ENCODE data around the gene SLC29A3.

Gene SLC29A3

GRCh38 chr10:71402005-71402404, 82.9 kb downstream of the SLC29A3 start:
- no peak overlapping the region for H2BK120ac ChIP-seq (ENCODE audit: low read depth, low read length)
- no peak overlapping the region for H2BK5ac ChIP-seq (ENCODE audit: low read length)
- H3K79me2 ChIP-seq (ENCODE audit: control insufficient read depth, insufficient read depth, low read length) = no peaks in the 10 kb centered on the region
- no peak overlapping the region for H4K5ac ChIP-seq (ENCODE audit: low read length)
- no peak overlapping the region for H3K18ac ChIP-seq (ENCODE audit: low read length)
- H3K27me3 ChIP-seq (ENCODE audit: insufficient read depth, low read length, poor library complexity) = peaks cover 14% of the 10 kb centered on the region
- H3K23ac ChIP-seq (ENCODE audit: low read length) = no peak overlapping the region
- H3K4me2 ChIP-seq (ENCODE audit: low read length) = no peak overlapping the region
- no CpG with 5 or more reads among the region's 7 CpGs for whole genome bisulfite sequencing (ENCODE audit: extremely low coverage, insufficient coverage, low lambda C conversion rate)
- no peaks in the 10 kb centered on the region for H3K36me3 ChIP-seq (ENCODE audit: control insufficient read depth, insufficient read depth, low read length)
- H4K8ac ChIP-seq (ENCODE audit: low read depth, low read length) = no peak overlapping the region
- no peak overlapping the region for H3K9ac ChIP-seq (ENCODE audit: low read length)
- H2BK15ac ChIP-seq (replicated peaks; ENCODE audit: low read depth) = no peak overlapping the region
- no peaks in the 10 kb centered on the region for H3K79me1 ChIP-seq (ENCODE audit: low read length)
- no peak overlapping the region for H2AK5ac ChIP-seq (ENCODE audit: low read length)
- peaks cover 4% of the 10 kb centered on the region for H3K4me1 ChIP-seq (ENCODE audit: control insufficient read depth, low read depth, low read length)
- H3K4ac ChIP-seq (ENCODE audit: low read depth, low read length) = no peak overlapping the region
- DNase-seq = no peak
- H3K27ac ChIP-seq (ENCODE audit: low read depth, low read length) = no peak overlapping the region
- no peak overlapping the region for H3K56ac ChIP-seq (ENCODE audit: low read length)
- H3K4me3 ChIP-seq (ENCODE audit: low read length) = no peak overlapping the region

DNA sequence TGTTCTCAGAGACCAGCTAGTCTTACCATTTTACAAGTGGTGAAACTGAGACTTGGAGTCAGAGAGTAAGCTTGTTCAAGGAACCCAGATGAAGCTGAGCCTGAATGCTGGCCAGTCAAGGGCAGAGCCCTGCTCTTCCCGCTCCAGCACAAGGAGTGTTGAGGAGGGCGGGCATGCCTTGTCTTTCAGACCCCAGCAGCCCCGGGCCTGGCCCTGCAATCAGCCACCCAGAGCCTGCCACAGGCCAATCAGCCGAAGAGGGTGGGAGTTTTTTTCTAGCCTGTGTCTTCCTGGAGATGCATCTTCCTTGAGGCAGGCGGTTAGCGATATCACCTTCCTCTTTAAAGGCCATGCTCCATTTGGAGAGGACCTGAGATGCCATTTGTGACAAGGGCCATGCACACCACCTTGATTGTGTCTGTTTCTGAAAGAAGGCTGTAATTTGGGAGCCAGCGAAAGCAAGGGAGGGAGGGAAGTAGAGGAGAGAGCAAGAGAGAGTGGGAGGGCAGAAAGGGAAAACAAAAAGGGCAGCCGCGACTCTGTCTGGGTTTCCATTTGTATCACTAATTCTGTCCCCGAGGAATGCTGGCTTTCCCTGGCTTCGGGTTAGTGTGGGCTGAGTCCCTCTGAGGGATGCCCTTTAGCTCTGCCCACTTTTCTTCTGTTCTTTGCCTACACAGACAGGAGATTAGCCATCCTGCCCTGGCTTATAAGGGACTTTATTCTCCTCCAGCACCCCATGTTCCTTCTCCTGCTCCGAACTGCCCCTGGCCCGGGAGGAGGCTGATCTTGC, 85.6 kb downstream of the SLC29A3 start:
- Histone ChIP-seq H3K18ac (ENCODE audit: low read length) (no peak overlapping the region), H2BK120ac (ENCODE audit: low read depth, low read length) (no peak overlapping the region), H2AK5ac (ENCODE audit: low read length) (no peak overlapping the region), H3K56ac (ENCODE audit: low read length) (no peak overlapping the region), H3K23ac (ENCODE audit: low read length) (no peak overlapping the region), H3K27ac (ENCODE audit: low read depth, low read length) (no peak overlapping the region), H2BK15ac (replicated peaks; ENCODE audit: low read depth) (no peak overlapping the region), H4K5ac (ENCODE audit: low read length) (no peak overlapping the region), H3K4me3 (ENCODE audit: low read length) (no peak overlapping the region), H3K9ac (ENCODE audit: low read length) (no peak overlapping the region), H3K79me1 (ENCODE audit: low read length) (no peaks in the 10 kb centered on the region), H3K4me1 (ENCODE audit: control insufficient read depth, low read depth, low read length) (no peaks in the 10 kb centered on the region), H3K36me3 (ENCODE audit: control insufficient read depth, insufficient read depth, low read length) (no peaks in the 10 kb centered on the region), H3K79me2 (ENCODE audit: control insufficient read depth, insufficient read depth, low read length) (no peaks in the 10 kb centered on the region), H3K27me3 (ENCODE audit: insufficient read depth, low read length, poor library complexity) (no peaks in the 10 kb centered on the region), H4K8ac (ENCODE audit: low read depth, low read length) (no peak overlapping the region), H2BK5ac (ENCODE audit: low read length) (no peak overlapping the region), H3K4me2 (ENCODE audit: low read length) (no peak overlapping the region), H3K4ac (ENCODE audit: low read depth, low read length) (no peak overlapping the region)
- WGBS (ENCODE audit: extremely low coverage, insufficient coverage, low lambda C conversion rate) = no CpG with 5 or more reads among the region's 13 CpGs
- DNase-seq = no peak

DNA sequence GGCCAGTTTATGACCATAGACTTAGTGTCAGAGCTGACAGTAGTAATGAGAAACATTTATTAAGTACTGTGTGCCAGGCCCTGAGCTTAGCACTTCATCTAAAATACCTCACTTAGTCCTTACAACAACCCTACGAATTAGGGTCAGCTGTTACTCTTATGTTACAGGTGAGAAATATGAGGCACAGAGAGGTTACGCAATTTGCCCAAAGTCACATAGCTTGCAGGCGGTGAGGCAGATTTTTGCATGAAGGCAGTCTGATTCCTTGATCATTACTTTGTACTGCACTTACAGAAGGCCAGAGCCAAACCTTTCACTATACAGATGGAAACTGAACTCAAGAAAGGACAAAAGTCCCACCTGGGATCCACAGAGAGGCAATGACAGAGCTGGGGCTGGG, 87.8 kb downstream of the SLC29A3 start:
- no peak overlapping the region for H3K4me2 ChIP-seq (ENCODE audit: low read length)
- no peaks in the 10 kb centered on the region for H3K79me1 ChIP-seq (ENCODE audit: low read length)
- no peak overlapping the region for H3K4ac ChIP-seq (ENCODE audit: low read depth, low read length)
- H3K27me3 ChIP-seq (ENCODE audit: insufficient read depth, low read length, poor library complexity) = no peaks in the 10 kb centered on the region
- no peak overlapping the region for H2BK15ac ChIP-seq (replicated peaks; ENCODE audit: low read depth)
- H3K36me3 ChIP-seq (ENCODE audit: control insufficient read depth, insufficient read depth, low read length) = no peaks in the 10 kb centered on the region
- no peak for DNase-seq
- H2BK5ac ChIP-seq (ENCODE audit: low read length) = no peak overlapping the region
- no peak overlapping the region for H4K5ac ChIP-seq (ENCODE audit: low read length)
- no peak overlapping the region for H3K23ac ChIP-seq (ENCODE audit: low read length)
- H3K4me3 ChIP-seq (ENCODE audit: low read length) = no peak overlapping the region
- H4K8ac ChIP-seq (ENCODE audit: low read depth, low read length) = no peak overlapping the region
- no peaks in the 10 kb centered on the region for H3K79me2 ChIP-seq (ENCODE audit: control insufficient read depth, insufficient read depth, low read length)
- H3K9ac ChIP-seq (ENCODE audit: low read length) = no peak overlapping the region
- no CpG with 5 or more reads among the region's 3 CpGs for WGBS (ENCODE audit: extremely low coverage, insufficient coverage, low lambda C conversion rate)
- no peak overlapping the region for H2AK5ac ChIP-seq (ENCODE audit: low read length)
- H3K4me1 ChIP-seq (ENCODE audit: control insufficient read depth, low read depth, low read length) = no peaks in the 10 kb centered on the region
- no peak overlapping the region for H3K27ac ChIP-seq (ENCODE audit: low read depth, low read length)
- no peak overlapping the region for H3K56ac ChIP-seq (ENCODE audit: low read length)
- no peak overlapping the region for H2BK120ac ChIP-seq (ENCODE audit: low read depth, low read length)
- H3K18ac ChIP-seq (ENCODE audit: low read length) = no peak overlapping the region

- no peak overlapping the region for H2BK15ac ChIP-seq (replicated peaks; ENCODE audit: low read depth)
- peak overlapping the region; percentile 6 for H3K23ac ChIP-seq (ENCODE audit: low read length)
- no peak overlapping the region for H3K4ac ChIP-seq (ENCODE audit: low read depth, low read length)
- no peak overlapping the region for H3K4me2 ChIP-seq (ENCODE audit: low read length)
- H2AK5ac ChIP-seq (ENCODE audit: low read length) = no peak overlapping the region
- H3K56ac ChIP-seq (ENCODE audit: low read length) = no peak overlapping the region
- no peak overlapping the region for H3K18ac ChIP-seq (ENCODE audit: low read length)
- no peak for DNase-seq
- whole genome bisulfite sequencing (ENCODE audit: extremely low coverage, insufficient coverage, low lambda C conversion rate) = no CpG with 5 or more reads among the region's 9 CpGs
- H3K79me2 ChIP-seq (ENCODE audit: control insufficient read depth, insufficient read depth, low read length) = no peaks in the 10 kb centered on the region
- no peaks in the 10 kb centered on the region for H3K27me3 ChIP-seq (ENCODE audit: insufficient read depth, low read length, poor library complexity)
- no peaks in the 10 kb centered on the region for H3K79me1 ChIP-seq (ENCODE audit: low read length)
- H2BK120ac ChIP-seq (ENCODE audit: low read depth, low read length) = no peak overlapping the region
- H3K27ac ChIP-seq (ENCODE audit: low read depth, low read length) = no peak overlapping the region
- no peaks in the 10 kb centered on the region for H3K36me3 ChIP-seq (ENCODE audit: control insufficient read depth, insufficient read depth, low read length)
- no peaks in the 10 kb centered on the region for H3K4me1 ChIP-seq (ENCODE audit: control insufficient read depth, low read depth, low read length)
- H3K9ac ChIP-seq (ENCODE audit: low read length) = no peak overlapping the region
- H2BK5ac ChIP-seq (ENCODE audit: low read length) = no peak overlapping the region
- no peak overlapping the region for H4K5ac ChIP-seq (ENCODE audit: low read length)
- no peak overlapping the region for H3K4me3 ChIP-seq (ENCODE audit: low read length)
- no peak overlapping the region for H4K8ac ChIP-seq (ENCODE audit: low read depth, low read length)
These were observed 89.6 kb downstream of the SLC29A3 start for GRCh38 chr10:71408436-71409225.

GRCh38 chr10:71409516-71410104, 90.6 kb downstream of the SLC29A3 start:
- WGBS (ENCODE audit: extremely low coverage, insufficient coverage, low lambda C conversion rate) = no CpG with 5 or more reads among the region's 3 CpGs
- Histone ChIP-seq H3K9ac (ENCODE audit: low read length) (no peak overlapping the region), H3K27me3 (ENCODE audit: insufficient read depth, low read length, poor library complexity) (no peaks in the 10 kb centered on the region), H2BK15ac (replicated peaks; ENCODE audit: low read depth) (no peak overlapping the region), H3K56ac (ENCODE audit: low read length) (no peak overlapping the region), H3K79me1 (ENCODE audit: low read length) (no peaks in the 10 kb centered on the region), H2BK120ac (ENCODE audit: low read depth, low read length) (no peak overlapping the region), H3K4me3 (ENCODE audit: low read length) (no peak overlapping the region), H3K4ac (ENCODE audit: low read depth, low read length) (no peak overlapping the region), H3K79me2 (ENCODE audit: control insufficient read depth, insufficient read depth, low read length) (no peaks in the 10 kb centered on the region), H3K27ac (ENCODE audit: low read depth, low read length) (no peak overlapping the region), H3K18ac (ENCODE audit: low read length) (no peak overlapping the region), H3K23ac (ENCODE audit: low read length) (no peak overlapping the region), H3K36me3 (ENCODE audit: control insufficient read depth, insufficient read depth, low read length) (no peaks in the 10 kb centered on the region), H3K4me1 (ENCODE audit: control insufficient read depth, low read depth, low read length) (no peaks in the 10 kb centered on the region), H4K8ac (ENCODE audit: low read depth, low read length) (no peak overlapping the region), H4K5ac (ENCODE audit: low read length) (no peak overlapping the region), H3K4me2 (ENCODE audit: low read length) (no peak overlapping the region), H2BK5ac (ENCODE audit: low read length) (no peak overlapping the region), H2AK5ac (ENCODE audit: low read length) (no peak overlapping the region)
- DNase-seq = no peak

Data from mesendoderm (in vitro differentiated cells).